GM23248 (cell line): Measurements from ENCODE around the gene DSE. TPM values are rescaled to one million over a fixed set of nuclear protein-coding genes. Genes with fewer than 3 reads are reported as not detected.

Source experiments
- DNase-seq: peaks from one replicate; pipeline ENCODE4 v3.0.0-alpha.2; 2015
- H2AFZ ChIP-seq: fragments of 200-600 bp; sonication (generic); 2 replicates; pipeline ENCODE4 v1.6.1; 2016; ENCODE audit warnings: antibody characterized with exemption
- H3F3A ChIP-seq: fragments of 200-600 bp; sonication (generic); 2 replicates; pipeline ENCODE4 v1.6.1; 2016; ENCODE audit warnings: mild to moderate bottlenecking, antibody characterized with exemption, mixed run types; ENCODE audit not compliant: insufficient read depth
- H3K27ac ChIP-seq: fragments of 200-600 bp; sonication (generic); 2 replicates; pipeline ENCODE4 v1.5.1; 2016; ENCODE audit warnings: mild to moderate bottlenecking
- H3K27me3 ChIP-seq: fragments of 200-600 bp; sonication (generic); replicated peaks from 2 replicates; pipeline ENCODE4 v1.6.1; 2016; ENCODE audit warnings: mild to moderate bottlenecking; ENCODE audit not compliant: insufficient read depth
- H3K36me3 ChIP-seq: fragments of 200-600 bp; sonication (generic); 2 replicates; pipeline ENCODE4 v1.6.1; 2016; ENCODE audit warnings: low read depth, mild to moderate bottlenecking
- H3K4me1 ChIP-seq: fragments of 200-600 bp; sonication (generic); 2 replicates; pipeline ENCODE4 v1.6.1; 2016; ENCODE audit warnings: mild to moderate bottlenecking; ENCODE audit not compliant: insufficient read depth
- H3K4me2 ChIP-seq: fragments of 200-600 bp; sonication (generic); one replicate; pipeline ENCODE4 v1.6.1; 2016; ENCODE audit warnings: mild to moderate bottlenecking; ENCODE audit not compliant: unreplicated experiment
- H3K4me3 ChIP-seq: fragments of 200-600 bp; sonication (generic); 2 replicates; pipeline ENCODE4 v1.5.1; 2016; ENCODE audit warnings: mild to moderate bottlenecking
- H3K79me2 ChIP-seq: fragments of 200-600 bp; sonication (generic); 2 replicates; pipeline ENCODE4 v1.6.1; 2016; ENCODE audit warnings: mild to moderate bottlenecking; ENCODE audit not compliant: insufficient read depth
- H3K9ac ChIP-seq: fragments of 200-600 bp; sonication (generic); 2 replicates; pipeline ENCODE4 v1.6.1; 2016; ENCODE audit warnings: mild to moderate bottlenecking
- H3K9me2 ChIP-seq: fragments of 200-600 bp; sonication (generic); 2 replicates; pipeline ENCODE4 v1.6.1; 2016; ENCODE audit warnings: mixed run types, mild to moderate bottlenecking, moderate library complexity; ENCODE audit not compliant: insufficient read depth
- H3K9me3 ChIP-seq: fragments of 200-600 bp; sonication (generic); one replicate; pipeline ENCODE4 v1.6.1; 2017; ENCODE audit warnings: low read depth
- H4K20me1 ChIP-seq: fragments of 200-600 bp; sonication (generic); 2 replicates; pipeline ENCODE4 v1.6.0; 2016; ENCODE audit not compliant: insufficient read depth
- EZH2 ChIP-seq: fragments of 200-600 bp; sonication (generic); IDR thresholded peaks from 2 replicates; pipeline ENCODE4 v1.6.1; 2018; ENCODE audit warnings: antibody characterized with exemption, mild to moderate bottlenecking; ENCODE audit not compliant: insufficient read depth, poor library complexity, severe bottlenecking
- EZH2phosphoT487 ChIP-seq: fragments of 200-600 bp; sonication (generic); IDR thresholded peaks from 2 replicates; pipeline ENCODE4 v1.6.1; 2018; ENCODE audit warnings: antibody characterized with exemption, moderate library complexity, mild to moderate bottlenecking, low read depth; ENCODE audit not compliant: insufficient read depth
- WGBS, 2 experiments: methylation state at CpG; one replicate each; pipeline ENCODE4 v1.1.6; 2015 to 2017; ENCODE audit warnings: low lambda C conversion rate in 2 of 2, low coverage in 1 of 2; ENCODE audit errors: missing lambda C conversion rate in 2 of 2; 5-methylcytosine and 5-hydroxymethylcytosine counted together
- in situ Hi-C: fragments of 300-500 bp; cut with MboI; formaldehyde crosslinking; loops from 2 replicates; pipeline ENCODE4 v1.15.0; 2020
- polyA plus RNA-seq: library from polyadenylated mRNA; unstranded; fragments of >200 nt; fragmentation: Nextera tagmentation; extraction: Ambion mirVana; gene quantifications from 2 replicates; pipeline ENCODE4 v1.2.1, GENCODE V29; 2016
- total RNA-seq: library from RNA; depleted of rRNA; stranded (reverse); fragments of >200 nt; shearing (Covaris generic); gene quantifications from 2 replicates; pipeline ENCODE4 v1.2.3, GENCODE V29; 2014

The DSE gene
- total and polyA plus RNA-seq, 2 experiments from 2014 or later = 42.7 to 83.9 TPM

DNA sequence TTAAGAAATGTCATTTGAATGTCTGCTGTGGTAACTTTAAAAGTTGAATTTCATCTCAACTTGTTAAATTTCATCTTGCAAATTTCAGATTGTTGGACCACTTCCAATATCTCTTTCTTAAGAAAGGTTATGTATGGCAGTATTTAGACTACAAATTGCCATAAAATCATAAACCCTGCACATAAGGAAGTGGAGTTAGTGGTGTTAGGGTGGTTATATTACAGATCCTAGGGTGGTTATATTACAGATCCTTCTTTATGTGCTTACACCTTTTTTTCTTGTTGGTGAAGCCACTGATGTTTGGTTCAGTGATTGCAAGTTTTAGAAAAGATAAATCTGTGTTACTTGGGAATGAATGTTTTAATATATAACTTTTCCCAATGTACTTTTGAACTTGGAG lies 9.0 kb downstream of the DSE start:
- no peak overlapping the region for H3K9ac ChIP-seq
- H3K36me3 ChIP-seq = 0 out of 2 replicates have a peak, but pooled peaks cover 3% of the 10 kb centered on the region
- no peak overlapping the region for H3K4me2 ChIP-seq
- peaks cover 11% of the 10 kb centered on the region for H3F3A ChIP-seq
- in situ Hi-C loops = no loop called here
- no peaks in the 10 kb centered on the region for H3K9me3 ChIP-seq
- no peak overlapping the region for H2AFZ ChIP-seq
- H3K27ac ChIP-seq = no peak overlapping the region
- peaks cover 100% of the 10 kb centered on the region for H3K79me2 ChIP-seq
- no peak for TF ChIP-seq EZH2phosphoT487
- TF ChIP-seq EZH2 = no peak
- H3K9me2 ChIP-seq = no peaks in the 10 kb centered on the region
- no peak for DNase-seq
- peaks cover 9% of the 10 kb centered on the region for H3K4me1 ChIP-seq
- no peaks in the 10 kb centered on the region for H3K27me3 ChIP-seq
- H4K20me1 ChIP-seq = peaks cover 3% of the 10 kb centered on the region; the same call in 1 of the 2 replicates
- H3K4me3 ChIP-seq = no peak overlapping the region

DNA sequence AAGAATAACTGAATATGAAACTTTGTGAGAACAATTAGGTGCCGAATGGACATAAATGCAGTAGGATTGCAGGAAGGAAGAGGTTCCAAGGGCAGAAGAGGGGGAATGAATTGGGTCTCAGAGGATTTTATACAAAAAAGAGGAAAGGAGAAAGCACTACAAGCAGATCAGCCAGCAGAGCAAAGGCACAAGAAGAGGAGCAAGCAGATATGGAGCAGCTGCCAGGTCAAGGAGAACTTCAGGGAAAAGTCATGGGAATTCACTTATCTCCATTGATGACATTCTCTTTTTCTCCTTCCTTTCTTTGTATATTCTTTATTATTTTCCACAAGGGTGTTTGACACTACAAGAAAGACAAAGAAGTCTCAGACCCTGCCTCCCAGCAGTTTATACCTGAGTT lies 9.6 kb downstream of the DSE start:
- Histone ChIP-seq H4K20me1 (peaks cover 3% of the 10 kb centered on the region; the same call in 1 of the 2 replicates), H2AFZ (no peak overlapping the region), H3K27me3 (no peaks in the 10 kb centered on the region), H3K9me2 (no peaks in the 10 kb centered on the region), H3K9me3 (no peaks in the 10 kb centered on the region), H3F3A (peaks cover 17% of the 10 kb centered on the region), H3K4me3 (no peak overlapping the region), H3K4me2 (no peak overlapping the region), H3K36me3 (0 out of 2 replicates have a peak, but pooled peaks cover 3% of the 10 kb centered on the region), H3K79me2 (peaks cover 99% of the 10 kb centered on the region), H3K4me1 (peaks cover 15% of the 10 kb centered on the region), H3K27ac (no peak overlapping the region), H3K9ac (no peak overlapping the region)
- no peak for TF ChIP-seq EZH2phosphoT487
- no peak for TF ChIP-seq EZH2
- in situ Hi-C loops = no loop called here
- 92 to 100% methylated on average over 1 of the region's 1 CpG for WGBS, 2 experiments
- no peak for DNase-seq

DNA sequence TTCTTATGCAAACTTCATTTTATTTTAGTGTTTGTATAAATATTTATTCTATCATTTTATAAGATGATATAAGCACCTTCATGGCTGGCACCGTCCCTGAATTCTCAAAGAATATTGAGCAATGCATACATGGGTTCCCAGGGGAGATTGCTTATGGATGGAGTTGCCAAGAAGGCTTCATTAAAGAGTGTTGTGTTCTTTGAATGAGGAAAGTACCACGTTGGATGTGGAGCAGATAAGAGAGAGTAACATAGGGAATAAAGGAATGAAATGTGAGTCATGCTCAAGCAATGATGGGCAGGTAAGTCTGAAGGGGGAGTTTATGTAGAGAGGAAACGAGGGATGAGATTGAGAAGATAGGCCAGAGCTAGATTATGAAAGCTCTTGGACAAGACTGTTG lies 10.3 kb downstream of the DSE start:
- Histone ChIP-seq H4K20me1 (peaks cover 3% of the 10 kb centered on the region; the same call in 1 of the 2 replicates), H2AFZ (no peak overlapping the region), H3K9me2 (no peaks in the 10 kb centered on the region), H3K4me3 (no peak overlapping the region), H3K36me3 (no peaks in the 10 kb centered on the region), H3K4me2 (no peak overlapping the region), H3K27me3 (no peaks in the 10 kb centered on the region), H3K9me3 (no peaks in the 10 kb centered on the region), H3K27ac (no peak overlapping the region), H3K9ac (no peak overlapping the region), H3K79me2 (peaks cover 93% of the 10 kb centered on the region), H3F3A (peaks cover 23% of the 10 kb centered on the region), H3K4me1 (peaks cover 21% of the 10 kb centered on the region)
- 79 to 90% methylated on average over 3 of the region's 3 CpGs for WGBS, 2 experiments
- DNase-seq = no peak
- in situ Hi-C loops = no loop called here
- TF ChIP-seq EZH2phosphoT487 (no peak), EZH2 (no peak)

DNA sequence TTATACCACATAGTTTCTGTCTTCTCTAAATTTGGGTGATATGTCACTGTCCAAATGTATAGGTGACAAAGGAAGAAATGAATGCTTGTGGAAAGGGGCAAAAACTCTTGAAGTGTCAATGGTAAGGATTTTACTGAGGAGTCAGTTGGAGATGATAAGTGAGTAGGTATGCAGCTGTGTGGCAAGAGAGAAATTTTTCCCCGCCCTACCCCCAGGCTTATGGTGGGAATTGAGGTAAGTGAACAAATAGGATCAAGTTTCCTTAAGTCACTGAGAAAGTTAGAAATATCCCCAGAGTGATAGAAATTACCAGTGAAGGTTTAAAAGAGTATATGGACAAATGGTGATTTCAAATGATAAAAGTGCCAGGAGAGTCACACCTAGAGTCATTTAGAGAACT lies 11.8 kb downstream of the DSE start:
- H4K20me1 ChIP-seq = no peaks in the 10 kb centered on the region; the same call in 1 of the 2 replicates

More for the DNA sequence above, 11.8 kb downstream of the DSE start:
- Histone ChIP-seq H3K9ac (no peak overlapping the region), H3K79me2 (peaks cover 78% of the 10 kb centered on the region), H3K27me3 (no peaks in the 10 kb centered on the region), H2AFZ (no peak overlapping the region), H3K9me2 (no peaks in the 10 kb centered on the region), H3K4me1 (peaks cover 37% of the 10 kb centered on the region), H3K27ac (no peak overlapping the region), H3K4me3 (no peak overlapping the region), H3K9me3 (no peaks in the 10 kb centered on the region), H3F3A (peaks cover 39% of the 10 kb centered on the region), H3K4me2 (no peak overlapping the region), H3K36me3 (no peaks in the 10 kb centered on the region)
- no peak for DNase-seq
- 100% methylated on average over 1 of the region's 1 CpG for WGBS, 2 experiments
- in situ Hi-C loops = no loop called here
- TF ChIP-seq EZH2phosphoT487 (no peak), EZH2 (no peak)
